Epithelial cell of proximal tubule (primary cell): Measurements from ENCODE around the gene UBXN10. TPM values are rescaled to one million over a fixed set of nuclear protein-coding genes. Genes with fewer than 3 reads are reported as not detected.

Experiments
- DNase-seq: peaks from one replicate; pipeline ENCODE4 v3.0.0-alpha.2; 2011; ENCODE audit warnings: low read depth
- H3K4me3 ChIP-seq: 2 replicates; pipeline ENCODE4 v1.5.1; 2011; ENCODE audit warnings: low read depth, mild to moderate bottlenecking, low read length
- CTCF ChIP-seq: conservative IDR thresholded peaks from 2 replicates; pipeline ENCODE4 v1.5.1; 2012; ENCODE audit warnings: low read depth, mild to moderate bottlenecking, low read length
- total RNA-seq: library from RNA; depleted of rRNA; stranded (reverse); fragments of >200 nt; gene quantifications from 2 replicates; pipeline ENCODE4 v1.2.3, GENCODE V29; 2015

UBXN10 gene
- total RNA-seq, 1 donor from 2014 or later, result 0.23 TPM

- no peak for TF ChIP-seq CTCF
- no peak overlapping the region for H3K4me3 ChIP-seq
- no peak for DNase-seq
These were observed 3.8 kb downstream of the UBXN10 start for GRCh38 chr1:20189664-20190063.

- no peak for DNase-seq
- TF ChIP-seq CTCF, result no peak
- H3K4me3 ChIP-seq, result no peak overlapping the region
These were observed 4.6 kb downstream of the UBXN10 start for GRCh38 chr1:20190256-20191160.

GRCh38 chr1:20191266-20191825, 5.5 kb downstream of the UBXN10 start:
- no peak overlapping the region for H3K4me3 ChIP-seq
- TF ChIP-seq CTCF, result no peak
- DNase-seq, result no peak

GRCh38 chr1:20192364-20192763, 6.5 kb downstream of the UBXN10 start:
- no peak overlapping the region for H3K4me3 ChIP-seq
- no peak for DNase-seq
- TF ChIP-seq CTCF, result no peak

GRCh38 chr1:20192871-20193411, 7.0 kb downstream of the UBXN10 start:
- no peak for TF ChIP-seq CTCF
- no peak overlapping the region for H3K4me3 ChIP-seq
- no peak for DNase-seq

- no peak for TF ChIP-seq CTCF
- no peak for DNase-seq
- no peak overlapping the region for H3K4me3 ChIP-seq
These were observed 8.3 kb downstream of the UBXN10 start for GRCh38 chr1:20194224-20194623.
